OCI-LY7 (cell line): ENCODE results near the gene ZNF672.

ENCODE experiments used
- EZH2phosphoT487 ChIP-seq: fragments of 200-600 bp; sonication (generic); IDR thresholded peaks from 2 replicates; pipeline ENCODE4 v1.6.1; 2018; ENCODE audit warnings: low read depth, borderline replicate concordance, mild to moderate bottlenecking, mixed run types, antibody characterized with exemption, low read length, moderate library complexity, mixed read lengths
- TF ChIP-seq, protein P1 (sequence below): fragments of 200-600 bp; sonication (generic); conservative IDR thresholded peaks from 2 replicates; pipeline ENCODE4 v1.5.1; 2014; ENCODE audit warnings: mild to moderate bottlenecking, antibody characterized with exemption, low read length, moderate library complexity, mixed read lengths

DNA sequence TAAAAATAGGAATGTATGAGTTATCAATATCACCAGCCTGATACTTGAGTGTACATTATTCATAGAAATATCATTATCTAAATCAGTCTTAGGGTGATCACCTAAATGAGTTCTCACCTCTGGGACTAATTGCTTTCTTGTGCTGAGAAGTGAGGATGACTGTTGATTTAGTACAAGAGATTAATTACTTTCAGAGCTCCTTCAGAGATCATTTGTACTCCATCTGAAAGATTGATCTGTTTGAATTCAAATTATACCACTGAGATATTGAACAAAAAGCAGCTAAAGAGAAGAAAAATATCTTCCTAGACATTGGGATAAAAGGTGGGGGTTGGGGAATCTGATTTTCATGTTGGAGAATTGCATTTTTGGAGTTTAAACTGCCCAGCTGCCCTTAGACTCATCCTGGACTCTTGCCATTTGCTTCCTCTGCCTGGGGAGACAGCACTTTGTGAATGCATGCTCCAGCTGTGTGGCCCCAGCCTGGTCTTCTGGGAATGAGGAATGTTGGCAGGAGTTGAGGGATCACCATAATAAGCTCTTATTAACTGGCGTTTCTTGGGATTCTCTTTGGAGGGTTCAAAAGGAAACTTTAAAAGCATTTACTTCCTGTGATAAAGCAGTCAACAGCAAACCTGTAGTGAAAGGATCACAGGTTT is 48.3 kb downstream of the ZNF672 start:
- TF ChIP-seq, protein P1, sequence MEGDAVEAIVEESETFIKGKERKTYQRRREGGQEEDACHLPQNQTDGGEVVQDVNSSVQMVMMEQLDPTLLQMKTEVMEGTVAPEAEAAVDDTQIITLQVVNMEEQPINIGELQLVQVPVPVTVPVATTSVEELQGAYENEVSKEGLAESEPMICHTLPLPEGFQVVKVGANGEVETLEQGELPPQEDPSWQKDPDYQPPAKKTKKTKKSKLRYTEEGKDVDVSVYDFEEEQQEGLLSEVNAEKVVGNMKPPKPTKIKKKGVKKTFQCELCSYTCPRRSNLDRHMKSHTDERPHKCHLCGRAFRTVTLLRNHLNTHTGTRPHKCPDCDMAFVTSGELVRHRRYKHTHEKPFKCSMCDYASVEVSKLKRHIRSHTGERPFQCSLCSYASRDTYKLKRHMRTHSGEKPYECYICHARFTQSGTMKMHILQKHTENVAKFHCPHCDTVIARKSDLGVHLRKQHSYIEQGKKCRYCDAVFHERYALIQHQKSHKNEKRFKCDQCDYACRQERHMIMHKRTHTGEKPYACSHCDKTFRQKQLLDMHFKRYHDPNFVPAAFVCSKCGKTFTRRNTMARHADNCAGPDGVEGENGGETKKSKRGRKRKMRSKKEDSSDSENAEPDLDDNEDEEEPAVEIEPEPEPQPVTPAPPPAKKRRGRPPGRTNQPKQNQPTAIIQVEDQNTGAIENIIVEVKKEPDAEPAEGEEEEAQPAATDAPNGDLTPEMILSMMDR = no peak
- TF ChIP-seq EZH2phosphoT487 = no peak
